HepG2 (cell line): ENCODE measurements around the gene ZNF446. TPM values are rescaled to one million over a fixed set of nuclear protein-coding genes. Genes with fewer than 3 reads are reported as not detected.

ENCODE experiments used
- ATAC-seq: fragments of 200-7000 bp; cut with Tn5 transposase; 3 replicates; pipeline ENCODE4 v1.9.1; 2020; ENCODE audit warnings: mild to moderate bottlenecking, moderate library complexity
- BruUV-seq: library from RNA; stranded (reverse); fragments of 400-500 nt; replicated peaks from 2 replicates; lab custom pipeline; 2021; lab: Mats Ljungman, UMichigan
- CTCF ChIA-PET: fragments of 300-600 bp; formaldehyde crosslinking; extraction: SDS; loops from one replicate; lab custom pipeline; 2021; ENCODE audit warnings: low total read pairs, inconsistent platforms, low intra/inter-chr PET ratio; lab: Yijun Ruan, JAX
- POLR2A ChIA-PET: fragments of 350-600 bp; sonication (Branson Sonifier 250); formaldehyde crosslinking; loops from one replicate; lab custom pipeline; 2020; ENCODE audit warnings: antibody characterized with exemption, inconsistent platforms; lab: Yijun Ruan, JAX
- DNase-seq: peaks from one replicate; pipeline ENCODE4 v3.0.0-alpha.2; 2015; ENCODE audit warnings: low spot score
- FAIRE-seq: peaks from 3 replicates; lab custom pipeline; 2011; peaks lifted over from hg19 to GRCh38; lab: Jason Lieb, UNC
- H2AFZ ChIP-seq: one replicate; pipeline ENCODE4 v1.6.1; 2011; ENCODE audit warnings: low read length, inconsistent platforms
- H3K27ac ChIP-seq: fragments of 300-600 bp; 3 replicates; pipeline ENCODE4 v1.8.0; 2011; ENCODE audit warnings: mixed run types, mild to moderate bottlenecking, mixed read lengths, low read length, inconsistent platforms; ENCODE audit not compliant: insufficient read depth; ENCODE audit errors: extremely low read length
- H3K27me3 ChIP-seq, 2 experiments: fragments of 200-600 bp in 1 of 2; 2 replicates in 1 of 2; 3 replicates in 1 of 2; pipeline versions ENCODE4 v1.6.0 to v1.8.0; 2011; ENCODE audit warnings: low read length in 2 of 2, mild to moderate bottlenecking in 2 of 2, moderate library complexity in 2 of 2, inconsistent platforms in 1 of 2; ENCODE audit not compliant: insufficient read depth in 2 of 2, control insufficient read depth in 1 of 2
- H3K36me3 ChIP-seq, 2 experiments: fragments of 200-600 bp in 1 of 2; replicated peaks in 1 of 2; 2 replicates in 1 of 2; 3 replicates in 1 of 2; pipeline versions ENCODE4 v1.5.1 to v1.8.0; 2011; ENCODE audit warnings: low read length in 2 of 2, inconsistent platforms in 1 of 2; ENCODE audit not compliant: insufficient read depth in 2 of 2, control insufficient read depth in 1 of 2
- H3K4me1 ChIP-seq: 2 replicates; pipeline ENCODE4 v1.5.1; 2012; ENCODE audit warnings: low read length, inconsistent platforms; ENCODE audit not compliant: insufficient read depth
- H3K4me2 ChIP-seq: 2 replicates; pipeline ENCODE4 v1.6.0; 2011; ENCODE audit warnings: low read depth, low read length, inconsistent platforms
- H3K4me3 ChIP-seq, 3 experiments: fragments of 200-600 bp in 1 of 3; sonication (generic), shearing (Covaris generic) in 1 of 3; replicated peaks in 1 of 3; 2 replicates each; pipeline ENCODE4 v1.5.1; 2011 to 2016; ENCODE audit warnings: low read length in 3 of 3, inconsistent platforms in 2 of 3, low read depth in 2 of 3, mild to moderate bottlenecking in 2 of 3, control low read depth in 1 of 3, mixed read lengths in 1 of 3; ENCODE audit not compliant: insufficient read depth in 1 of 3
- H3K79me2 ChIP-seq: one replicate; pipeline ENCODE4 v1.6.1; 2011; ENCODE audit warnings: low read length, inconsistent platforms; ENCODE audit not compliant: insufficient read depth
- H3K9ac ChIP-seq: 2 replicates; pipeline ENCODE4 v1.6.0; 2011; ENCODE audit warnings: mild to moderate bottlenecking, low read depth, low read length, inconsistent platforms; ENCODE audit not compliant: insufficient read depth
- H3K9me3 ChIP-seq: 2 replicates; pipeline ENCODE4 v1.5.1; 2012; ENCODE audit warnings: mild to moderate bottlenecking, low read length
- H4K20me1 ChIP-seq: 2 replicates; pipeline ENCODE4 v1.6.0; 2011; ENCODE audit warnings: inconsistent platforms, mild to moderate bottlenecking, low read length, moderate library complexity; ENCODE audit not compliant: insufficient read depth
- CBX2 ChIP-seq, 2 experiments: fragments of 200-600 bp in 1 of 2; sonication (generic); formaldehyde crosslinking in 1 of 2; IDR thresholded peaks; 2 replicates each; pipeline versions ENCODE4 v1.7.0 to v1.8.1; 2018 to 2022; ENCODE audit warnings: low read depth in 2 of 2, low read length in 1 of 2, mild to moderate bottlenecking in 1 of 2, missing genetic modification reagents in 1 of 2
- ETV6 ChIP-seq: sonication (generic); formaldehyde crosslinking; conservative IDR thresholded peaks from 2 replicates; pipeline ENCODE4 v1.4.0; 2020; ENCODE audit warnings: missing genetic modification reagents
- HDAC1 ChIP-seq: sonication (generic); formaldehyde crosslinking; IDR thresholded peaks from 2 replicates; pipeline ENCODE4 v1.5.1; 2020; ENCODE audit warnings: mild to moderate bottlenecking, missing genetic modification reagents
- HES4 ChIP-seq: sonication (generic); formaldehyde crosslinking; IDR thresholded peaks from 2 replicates; pipeline ENCODE4 v1.9.0; 2021; ENCODE audit warnings: mild to moderate bottlenecking, missing genetic modification reagents, borderline replicate concordance
- POGZ ChIP-seq: sonication (generic); formaldehyde crosslinking; IDR thresholded peaks from 2 replicates; pipeline ENCODE4 v1.4.0; 2020; ENCODE audit warnings: mild to moderate bottlenecking, missing genetic modification reagents
- ZNF460 ChIP-seq: sonication (generic); formaldehyde crosslinking; IDR thresholded peaks from 2 replicates; pipeline ENCODE4 v1.5.1; 2020; ENCODE audit warnings: missing genetic modification reagents, mild to moderate bottlenecking, borderline replicate concordance
- ZNF549 ChIP-seq: sonication (generic); formaldehyde crosslinking; IDR thresholded peaks from 2 replicates; pipeline ENCODE4 v1.5.0; 2020; ENCODE audit warnings: missing genetic modification reagents
- ZNF766 ChIP-seq: sonication (generic); formaldehyde crosslinking; IDR thresholded peaks from 2 replicates; pipeline ENCODE4 v1.5.0; 2020; ENCODE audit warnings: missing genetic modification reagents, borderline replicate concordance
- WGBS: methylation state at CpG from one replicate; pipeline ENCODE4 v1.1.6; 2017; ENCODE audit warnings: low lambda C conversion rate; 5-methylcytosine and 5-hydroxymethylcytosine counted together
- in situ Hi-C: cut with HindIII; loops from 2 replicates; pipeline ENCODE4 v1.10.0; 2017; ENCODE audit warnings: low pct_unique_long_range_greater_than_20kb; ENCODE audit not compliant: extremely low pct_ligation_motif_present
- intact Hi-C: fragments of 100-400 bp; cut with micrococcal nuclease; formaldehyde crosslinking; loops from one replicate; pipeline ENCODE4 v1.10.0; 2022; ENCODE audit not compliant: unreplicated experiment
- polyA plus RNA-seq, 8 experiments: library from polyadenylated mRNA; depleted of rRNA in 3 of 8; stranded (reverse) in 7 of 8; unstranded in 1 of 8; fragments of >200 nt; fragmentation: Illumina TruSeq in 4 of 8; extraction: Trizol in 4 of 8; gene quantifications; 2 replicates each; pipeline versions ENCODE4 v1.2.1 to v1.2.3, GENCODE V29; 2011 to 2016; ENCODE audit warnings: low read depth in 4 of 8, missing spikeins in 1 of 8, mixed read lengths in 1 of 8; ENCODE audit not compliant: insufficient read depth in 1 of 8
- total RNA-seq, 5 experiments: library from RNA; depleted of rRNA; stranded (reverse); fragments of >200 nt; fragmentation: Illumina TruSeq; extraction: Trizol; gene quantifications; 2 replicates each; pipeline ENCODE4 v1.2.3, GENCODE V29; 2016; ENCODE audit warnings: low read depth in 1 of 5
- TF ChIP-seq, protein P1 (sequence below): IDR thresholded peaks from 2 replicates; pipeline ENCODE4 v1.6.1; 2016
- TF ChIP-seq, protein P2 (sequence below): IDR thresholded peaks from 2 replicates; pipeline ENCODE4 v1.6.1; 2016; ENCODE audit warnings: missing biosample characterization, missing genetic modification reagents, low read depth

The ZNF446 gene
- total and polyA plus RNA-seq, 2 of the 13 experiments (the other 11 are each of a cell fraction or from before 2014, with no cell fraction given) = 3.0 to 3.6 TPM

DNA sequence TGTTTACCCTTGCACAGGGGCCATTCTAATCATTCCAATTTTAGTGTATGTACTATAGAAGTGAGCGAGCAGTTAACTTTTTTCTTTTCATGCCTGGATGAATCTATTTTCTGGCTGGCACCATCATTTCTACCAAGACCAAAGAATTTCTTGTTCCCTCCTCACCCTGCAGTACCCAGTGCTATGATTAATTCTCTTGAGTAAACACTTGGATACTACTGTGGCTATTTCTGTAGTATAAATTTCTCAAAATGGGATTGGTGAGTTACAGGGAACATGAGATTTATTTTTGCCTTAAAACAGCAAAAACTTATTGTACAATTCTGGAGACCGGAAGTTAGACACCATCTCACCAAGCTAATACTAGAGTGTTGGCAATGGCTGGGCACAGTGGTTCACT lies 7.6 kb downstream of the ZNF446 start:
- Histone ChIP-seq H3K79me2 (no peaks in the 10 kb centered on the region), H3K36me3 (peaks cover 1 to 18% of the 10 kb centered on the region in 2 experiments; a peak in 2 of 5 replicates), H3K27me3 (no peaks in the 10 kb centered on the region), H3K27ac (no peak overlapping the region), H3K4me3 (no peak overlapping the region), H3K4me1 (no peaks in the 10 kb centered on the region), H2AFZ (no peak overlapping the region), H3K4me2 (no peak overlapping the region), H3K9ac (no peak overlapping the region), H4K20me1 (no peaks in the 10 kb centered on the region), H3K9me3 (no peaks in the 10 kb centered on the region)
- WGBS = 100% methylated on average over 2 of the region's 2 CpGs
- POLR2A ChIA-PET = no interaction called here
- no TSS peak for BruUV-seq
- in situ Hi-C loops (no loop called here), intact Hi-C loops (no loop called here)
- FAIRE-seq (no peak), ATAC-seq (no peak), DNase-seq (no peak)
- TF ChIP-seq ZNF766 (CRISPR knock-in tag) (no peak), CBX2 (IDR thresholded peaks at IDR 0.05; ENCODE audit: low read depth, low read length) (no peak), CBX2 (CRISPR knock-in tag; IDR thresholded peaks at IDR 0.05; ENCODE audit: low read depth) (no peak), ZNF549 (CRISPR knock-in tag) (no peak), ZNF460 (no peak), HDAC1 (CRISPR knock-in tag) (no peak), HES4 (CRISPR knock-in tag) (no peak), POGZ (no peak), ETV6 (CRISPR knock-in tag) (no peak)
- TF ChIP-seq, protein P1, sequence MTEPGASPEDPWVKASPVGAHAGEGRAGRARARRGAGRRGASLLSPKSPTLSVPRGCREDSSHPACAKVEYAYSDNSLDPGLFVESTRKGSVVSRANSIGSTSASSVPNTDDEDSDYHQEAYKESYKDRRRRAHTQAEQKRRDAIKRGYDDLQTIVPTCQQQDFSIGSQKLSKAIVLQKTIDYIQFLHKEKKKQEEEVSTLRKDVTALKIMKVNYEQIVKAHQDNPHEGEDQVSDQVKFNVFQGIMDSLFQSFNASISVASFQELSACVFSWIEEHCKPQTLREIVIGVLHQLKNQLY (CRISPR knock-in tag) = no peak
- TF ChIP-seq, protein P2, sequence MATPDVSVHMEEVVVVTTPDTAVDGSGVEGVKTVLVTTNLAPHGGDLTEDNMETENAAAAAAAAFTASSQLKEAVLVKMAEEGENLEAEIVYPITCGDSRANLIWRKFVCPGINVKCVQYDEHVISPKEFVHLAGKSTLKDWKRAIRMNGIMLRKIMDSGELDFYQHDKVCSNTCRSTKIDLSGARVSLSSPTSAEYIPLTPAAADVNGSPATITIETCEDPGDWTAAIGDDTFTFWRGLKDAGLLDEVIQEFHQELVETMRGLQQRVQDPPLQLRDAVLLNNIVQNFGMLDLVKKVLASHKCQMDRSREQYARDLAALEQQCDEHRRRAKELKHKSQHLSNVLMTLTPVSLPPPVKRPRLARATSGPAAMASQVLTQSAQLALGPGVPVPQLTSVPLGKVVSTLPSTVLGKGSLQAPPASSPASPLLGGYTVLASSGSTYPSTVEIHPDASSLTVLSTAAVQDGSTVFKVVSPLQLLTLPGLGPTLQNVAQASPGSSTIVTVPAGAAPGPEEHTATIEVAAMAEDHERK (CRISPR knock-in tag) = no peak
- CTCF ChIA-PET = no interaction called here
